HepG2 (cell line): ENCODE data around the gene CCDC136. TPM values are rescaled to one million over a fixed set of nuclear protein-coding genes. Genes with fewer than 3 reads are reported as not detected.
A peak's percentile ranks its signal among the peaks of the same experiment; 100 is the strongest.

Experiments
- AHDC1 ChIP-seq: sonication (generic); formaldehyde crosslinking; IDR thresholded peaks from 2 replicates; pipeline ENCODE4 v1.5.1; 2020; ENCODE audit warnings: mild to moderate bottlenecking, missing genetic modification reagents, borderline replicate concordance
- CREB1 ChIP-seq, 2 experiments: fragments of 450-650 bp in 1 of 2; IDR thresholded peaks; 2 replicates each; pipeline ENCODE4 v1.6.1; 2016 to 2017; ENCODE audit warnings: control low read depth in 1 of 2, mild to moderate bottlenecking in 1 of 2, missing compliant biosample characterization in 1 of 2, missing genetic modification characterization in 1 of 2
- FOSL1 ChIP-seq: sonication (generic); formaldehyde crosslinking; IDR thresholded peaks from 2 replicates; pipeline ENCODE4 v1.9.0; 2021; ENCODE audit warnings: missing genetic modification reagents, borderline replicate concordance
- FOSL2 ChIP-seq: sonication (generic); formaldehyde crosslinking; IDR thresholded peaks from 2 replicates; pipeline ENCODE4 v1.4.0; 2020; ENCODE audit warnings: missing genetic modification reagents
- FOXA3 ChIP-seq: IDR thresholded peaks from 2 replicates; pipeline ENCODE4 v1.6.1; 2016; ENCODE audit warnings: missing genetic modification reagents, missing compliant biosample characterization
- FOXJ3 ChIP-seq: sonication (generic); formaldehyde crosslinking; IDR thresholded peaks from 2 replicates; pipeline ENCODE4 v1.4.0; 2020; ENCODE audit warnings: missing genetic modification reagents, mild to moderate bottlenecking, borderline replicate concordance
- ISL2 ChIP-seq: sonication (generic); formaldehyde crosslinking; IDR thresholded peaks from 2 replicates; pipeline ENCODE4 v1.5.0; 2020; ENCODE audit warnings: missing genetic modification reagents
- NFIC ChIP-seq: IDR thresholded peaks from 2 replicates; pipeline ENCODE4 v1.6.1; 2012; ENCODE audit warnings: mild to moderate bottlenecking, low read length, inconsistent platforms
- NR2C2 ChIP-seq: sonication (generic); formaldehyde crosslinking; IDR thresholded peaks from 2 replicates; pipeline ENCODE4 v1.4.0; 2020; ENCODE audit warnings: missing genetic modification reagents, mild to moderate bottlenecking, moderate library complexity, borderline replicate concordance
- PPARG ChIP-seq: conservative IDR thresholded peaks from 2 replicates; pipeline ENCODE4 v1.6.1; 2016; ENCODE audit warnings: missing biosample characterization, missing genetic modification reagents
- RARA ChIP-seq: IDR thresholded peaks from 2 replicates; pipeline ENCODE4 v1.6.1; 2016; ENCODE audit warnings: missing genetic modification reagents, missing compliant biosample characterization
- SCMH1 ChIP-seq: sonication (generic); formaldehyde crosslinking; IDR thresholded peaks from 2 replicates; pipeline ENCODE4 v1.9.0; 2021; ENCODE audit warnings: missing genetic modification reagents, mild to moderate bottlenecking, borderline replicate concordance
- SKI ChIP-seq: fragments of 450-650 bp; IDR thresholded peaks from one replicate; pipeline ENCODE4 v1.6.1; 2018; ENCODE audit warnings: mild to moderate bottlenecking; ENCODE audit not compliant: partially characterized antibody
- TBX3 ChIP-seq: fragments of 450-650 bp; IDR thresholded peaks from 2 replicates; pipeline ENCODE4 v1.6.1; 2017; ENCODE audit warnings: antibody characterized with exemption, mild to moderate bottlenecking, inconsistent platforms, borderline replicate concordance
- ZNF235 ChIP-seq: sonication (generic); formaldehyde crosslinking; IDR thresholded peaks from 2 replicates; pipeline ENCODE4 v1.8.1; 2023; ENCODE audit warnings: mild to moderate bottlenecking, missing genetic modification reagents, borderline replicate concordance
- ZNF383 ChIP-seq: sonication (generic); formaldehyde crosslinking; IDR thresholded peaks from 2 replicates; pipeline ENCODE4 v1.4.0; 2020; ENCODE audit warnings: missing genetic modification reagents, mild to moderate bottlenecking, borderline replicate concordance
- ZNF7 ChIP-seq: IDR thresholded peaks from 2 replicates; pipeline ENCODE4 v1.6.1; 2016; ENCODE audit warnings: missing biosample characterization, missing genetic modification reagents
- polyA plus RNA-seq, 8 experiments: library from polyadenylated mRNA; depleted of rRNA in 3 of 8; stranded (reverse) in 7 of 8; unstranded in 1 of 8; fragments of >200 nt; fragmentation: Illumina TruSeq in 4 of 8; extraction: Trizol in 4 of 8; gene quantifications; 2 replicates each; pipeline versions ENCODE4 v1.2.1 to v1.2.3, GENCODE V29; 2011 to 2016; ENCODE audit warnings: low read depth in 4 of 8, missing spikeins in 1 of 8, mixed read lengths in 1 of 8; ENCODE audit not compliant: insufficient read depth in 1 of 8
- total RNA-seq, 5 experiments: library from RNA; depleted of rRNA; stranded (reverse); fragments of >200 nt; fragmentation: Illumina TruSeq; extraction: Trizol; gene quantifications; 2 replicates each; pipeline ENCODE4 v1.2.3, GENCODE V29; 2016; ENCODE audit warnings: low read depth in 1 of 5
- TF ChIP-seq, protein P1 (sequence below): sonication (generic); formaldehyde crosslinking; IDR thresholded peaks from 2 replicates; pipeline ENCODE4 v1.8.0; 2022; ENCODE audit warnings: mild to moderate bottlenecking, missing genetic modification reagents
- TF ChIP-seq, protein P2 (sequence below): sonication (generic); formaldehyde crosslinking; IDR thresholded peaks from 2 replicates; pipeline ENCODE4 v1.4.0; 2020; ENCODE audit warnings: missing genetic modification reagents

CCDC136 gene
- total and polyA plus RNA-seq, 2 of the 13 experiments (the other 11 are each of a cell fraction or from before 2014, with no cell fraction given), result 0.04 to 0.38 TPM

- TF ChIP-seq PPARG (CRISPR knock-in tag) (0 out of 2 replicates have a peak, but pooled peaks have one; percentile 11), CREB1 (IDR thresholded peaks at IDR 0.05) (no peak), CREB1 (CRISPR knock-in tag; IDR thresholded peaks at IDR 0.05) (peak; percentile 27; the same call in 1 of the 2 replicates), SCMH1 (CRISPR knock-in tag) (no peak), ZNF383 (CRISPR knock-in tag) (no peak), FOSL1 (CRISPR knock-in tag) (peak; percentile 80; the same call in 1 of the 2 replicates), ISL2 (CRISPR knock-in tag) (0 out of 2 replicates have a peak, but pooled peaks have one; percentile 33), NFIC (peak; percentile 34; the same call in 1 of the 2 replicates), AHDC1 (CRISPR knock-in tag) (peak; percentile 62; the same call in 1 of the 2 replicates), FOXA3 (CRISPR knock-in tag) (peak; percentile 18; the same call in 1 of the 2 replicates), FOSL2 (peak; percentile 65), TBX3 (peak; percentile 50; the same call in 1 of the 2 replicates), ZNF235 (CRISPR knock-in tag) (no peak), SKI (peak; percentile 30), FOXJ3 (CRISPR knock-in tag) (0 out of 2 replicates have a peak, but pooled peaks have one; percentile 30), NR2C2 (CRISPR knock-in tag) (no peak), RARA (CRISPR knock-in tag) (peak; percentile 73), ZNF7 (CRISPR knock-in tag) (peak; percentile 58; the same call in 1 of the 2 replicates)
- TF ChIP-seq, protein P1, sequence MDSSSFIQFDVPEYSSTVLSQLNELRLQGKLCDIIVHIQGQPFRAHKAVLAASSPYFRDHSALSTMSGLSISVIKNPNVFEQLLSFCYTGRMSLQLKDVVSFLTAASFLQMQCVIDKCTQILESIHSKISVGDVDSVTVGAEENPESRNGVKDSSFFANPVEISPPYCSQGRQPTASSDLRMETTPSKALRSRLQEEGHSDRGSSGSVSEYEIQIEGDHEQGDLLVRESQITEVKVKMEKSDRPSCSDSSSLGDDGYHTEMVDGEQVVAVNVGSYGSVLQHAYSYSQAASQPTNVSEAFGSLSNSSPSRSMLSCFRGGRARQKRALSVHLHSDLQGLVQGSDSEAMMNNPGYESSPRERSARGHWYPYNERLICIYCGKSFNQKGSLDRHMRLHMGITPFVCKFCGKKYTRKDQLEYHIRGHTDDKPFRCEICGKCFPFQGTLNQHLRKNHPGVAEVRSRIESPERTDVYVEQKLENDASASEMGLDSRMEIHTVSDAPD (CRISPR knock-in tag), result no peak
- TF ChIP-seq, protein P2, sequence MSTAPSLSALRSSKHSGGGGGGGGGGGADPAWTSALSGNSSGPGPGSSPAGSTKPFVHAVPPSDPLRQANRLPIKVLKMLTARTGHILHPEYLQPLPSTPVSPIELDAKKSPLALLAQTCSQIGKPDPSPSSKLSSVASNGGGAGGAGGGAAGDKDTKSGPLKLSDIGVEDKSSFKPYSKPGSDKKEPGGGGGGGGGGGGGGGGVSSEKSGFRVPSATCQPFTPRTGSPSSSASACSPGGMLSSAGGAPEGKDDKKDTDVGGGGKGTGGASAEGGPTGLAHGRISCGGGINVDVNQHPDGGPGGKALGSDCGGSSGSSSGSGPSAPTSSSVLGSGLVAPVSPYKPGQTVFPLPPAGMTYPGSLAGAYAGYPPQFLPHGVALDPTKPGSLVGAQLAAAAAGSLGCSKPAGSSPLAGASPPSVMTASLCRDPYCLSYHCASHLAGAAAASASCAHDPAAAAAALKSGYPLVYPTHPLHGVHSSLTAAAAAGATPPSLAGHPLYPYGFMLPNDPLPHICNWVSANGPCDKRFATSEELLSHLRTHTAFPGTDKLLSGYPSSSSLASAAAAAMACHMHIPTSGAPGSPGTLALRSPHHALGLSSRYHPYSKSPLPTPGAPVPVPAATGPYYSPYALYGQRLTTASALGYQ (CRISPR knock-in tag), result no peak; the same call in 1 of the 2 replicates
Measured at GRCh38 chr7:128777156-128778123, 14.3 kb upstream of the CCDC136 start (continued).
